Stomach (tissue), 9 donors: ENCODE results near the gene CDK12. TPM values are rescaled to one million over a fixed set of nuclear protein-coding genes. Genes with fewer than 3 reads are reported as not detected.

Experiments used
- DNase-seq, 2 donors: peaks; one replicate each; pipeline versions ENCODE4 v3.0.0 to v3.0.0-alpha.2; 2013 to 2019
- H3K27ac ChIP-seq, 5 donors: fragments of 200-600 bp in 4 of 5; sonication (generic) in 4 of 5; one replicate each; pipeline ENCODE4 v1.5.1; 2013 to 2019; ENCODE audit warnings: mild to moderate bottlenecking in 1 of 5, moderate library complexity in 1 of 5
- H3K27me3 ChIP-seq, 3 donors: fragments of 200-600 bp; sonication (generic); one replicate each; pipeline ENCODE4 v1.5.1; 2017 to 2019; ENCODE audit warnings: mixed run types in 1 of 3
- H3K36me3 ChIP-seq, 4 donors: fragments of 200-600 bp; sonication (generic); 1 replicate in 3 of 4; 2 replicates in 1 of 4; pipeline ENCODE4 v1.5.1; 2016 to 2019
- H3K4me1 ChIP-seq, 4 donors: fragments of 200-600 bp; sonication (generic); one replicate each; pipeline ENCODE4 v1.5.1; 2016 to 2019
- H3K4me3 ChIP-seq, 4 donors: fragments of 200-600 bp; sonication (generic) in 3 of 4; one replicate each; pipeline ENCODE4 v1.5.1; 2016 to 2019; ENCODE audit warnings: mild to moderate bottlenecking in 1 of 4
- H3K9me3 ChIP-seq, 4 donors: fragments of 200-600 bp; sonication (generic); one replicate each; pipeline ENCODE4 v1.5.1; 2016 to 2019
- EP300 ChIP-seq: sonication (generic); formaldehyde crosslinking; IDR thresholded peaks from one replicate; pipeline ENCODE4 v1.6.1; 2017; ENCODE audit warnings: antibody characterized with exemption
- POLR2A ChIP-seq, 4 donors: fragments of 450-650 bp; IDR thresholded peaks; one replicate each; pipeline ENCODE4 v1.6.1; 2016; ENCODE audit warnings: antibody characterized with exemption in 4 of 4, control low read depth in 2 of 4, mild to moderate bottlenecking in 1 of 4, moderate library complexity in 1 of 4
- POLR2AphosphoS5 ChIP-seq, 3 donors: sonication (generic); formaldehyde crosslinking; IDR thresholded peaks; one replicate each; pipeline ENCODE4 v1.6.1; 2016; ENCODE audit warnings: antibody characterized with exemption in 3 of 3
- WGBS, 5 donors: extraction: QIAGEN DNeasy Blood & Tissue Kit in 3 of 5; methylation state at CpG; one replicate each; pipeline versions ENCODE4 v1.1.5 to v1.1.7; 2013 to 2018; 5-methylcytosine and 5-hydroxymethylcytosine counted together
- intact Hi-C: fragments of 100-400 bp; cut with DNase I; formaldehyde crosslinking; loops from one replicate; pipeline ENCODE4 v1.15.1; 2023; ENCODE audit warnings: low total_unique reads
- polyA plus RNA-seq, 3 donors: library from polyadenylated mRNA; stranded (reverse); fragments of 200-250 nt; gene quantifications; one replicate each; pipeline ENCODE4 v1.2.3, GENCODE V29; 2013
- total RNA-seq, 5 donors: library from RNA; depleted of rRNA; stranded (reverse); fragments of >200 nt; gene quantifications; one replicate each; pipeline versions ENCODE4 v1.1.0 to v1.2.3, GENCODE V29; 2014 to 2016
- TF ChIP-seq, protein P1 (sequence below), 7 experiments: fragments of 450-650 bp in 4 of 7; fragments of 200-600 bp in 3 of 7; sonication (generic) in 3 of 7; IDR thresholded peaks; one replicate each; pipeline ENCODE4 v1.5.1; 2016 to 2019; ENCODE audit warnings: antibody characterized with exemption in 7 of 7, control low read depth in 2 of 7, mild to moderate bottlenecking in 1 of 7
- donor health status: healthy with polysubstance abuse.
- donor health status: Bipolar disorder and iron deficiency.
- donor health status: healthy.

The CDK12 gene
- total and polyA plus RNA-seq, 8 donors: 5.1 to 66.5 (median 33.5) TPM

DNA sequence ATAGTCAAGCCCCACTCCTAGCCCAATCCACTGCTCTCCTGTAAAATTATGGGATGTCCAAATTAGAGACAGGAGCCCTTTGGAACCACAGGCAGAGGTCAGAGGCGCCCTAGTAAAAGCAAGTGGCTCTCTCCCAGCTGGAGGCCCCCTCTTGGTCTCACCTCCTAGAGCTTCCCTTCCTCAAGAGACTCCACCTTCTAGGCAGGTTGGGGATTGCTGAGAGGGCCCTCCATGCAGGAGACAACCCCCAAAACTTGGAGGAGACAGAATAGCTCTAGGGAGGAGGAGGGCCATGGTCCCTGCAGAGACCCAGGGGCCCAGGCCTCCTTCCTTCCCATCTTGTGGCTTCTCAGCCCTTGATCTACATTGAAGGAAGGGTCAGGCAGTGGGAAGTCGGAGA is 117.0 kb downstream of the CDK12 start:
- Histone ChIP-seq H3K9me3 (no peaks in the 10 kb centered on the region), H3K4me1 (peaks cover 6 to 12% (median 9%) of the 10 kb centered on the region in 4 donors), H3K36me3 (no peaks in the 10 kb centered on the region), H3K4me3 (no peak overlapping the region), H3K27me3 (peaks cover 0 to 37% (median 0%) of the 10 kb centered on the region in 3 donors), H3K27ac (no peak overlapping the region)
- TF ChIP-seq POLR2A (IDR thresholded peaks at IDR 0.05): no peak
- TF ChIP-seq, protein P1, sequence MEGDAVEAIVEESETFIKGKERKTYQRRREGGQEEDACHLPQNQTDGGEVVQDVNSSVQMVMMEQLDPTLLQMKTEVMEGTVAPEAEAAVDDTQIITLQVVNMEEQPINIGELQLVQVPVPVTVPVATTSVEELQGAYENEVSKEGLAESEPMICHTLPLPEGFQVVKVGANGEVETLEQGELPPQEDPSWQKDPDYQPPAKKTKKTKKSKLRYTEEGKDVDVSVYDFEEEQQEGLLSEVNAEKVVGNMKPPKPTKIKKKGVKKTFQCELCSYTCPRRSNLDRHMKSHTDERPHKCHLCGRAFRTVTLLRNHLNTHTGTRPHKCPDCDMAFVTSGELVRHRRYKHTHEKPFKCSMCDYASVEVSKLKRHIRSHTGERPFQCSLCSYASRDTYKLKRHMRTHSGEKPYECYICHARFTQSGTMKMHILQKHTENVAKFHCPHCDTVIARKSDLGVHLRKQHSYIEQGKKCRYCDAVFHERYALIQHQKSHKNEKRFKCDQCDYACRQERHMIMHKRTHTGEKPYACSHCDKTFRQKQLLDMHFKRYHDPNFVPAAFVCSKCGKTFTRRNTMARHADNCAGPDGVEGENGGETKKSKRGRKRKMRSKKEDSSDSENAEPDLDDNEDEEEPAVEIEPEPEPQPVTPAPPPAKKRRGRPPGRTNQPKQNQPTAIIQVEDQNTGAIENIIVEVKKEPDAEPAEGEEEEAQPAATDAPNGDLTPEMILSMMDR (IDR thresholded peaks at IDR 0.05): no peak
- TF ChIP-seq POLR2AphosphoS5 (IDR thresholded peaks at IDR 0.05): no peak
- TF ChIP-seq EP300: no peak
- WGBS, 5 donors: 84 to 94% (median 87%) methylated on average over 2 of the region's 2 CpGs
- DNase-seq: no peak
- intact Hi-C loops: no loop called here

DNA sequence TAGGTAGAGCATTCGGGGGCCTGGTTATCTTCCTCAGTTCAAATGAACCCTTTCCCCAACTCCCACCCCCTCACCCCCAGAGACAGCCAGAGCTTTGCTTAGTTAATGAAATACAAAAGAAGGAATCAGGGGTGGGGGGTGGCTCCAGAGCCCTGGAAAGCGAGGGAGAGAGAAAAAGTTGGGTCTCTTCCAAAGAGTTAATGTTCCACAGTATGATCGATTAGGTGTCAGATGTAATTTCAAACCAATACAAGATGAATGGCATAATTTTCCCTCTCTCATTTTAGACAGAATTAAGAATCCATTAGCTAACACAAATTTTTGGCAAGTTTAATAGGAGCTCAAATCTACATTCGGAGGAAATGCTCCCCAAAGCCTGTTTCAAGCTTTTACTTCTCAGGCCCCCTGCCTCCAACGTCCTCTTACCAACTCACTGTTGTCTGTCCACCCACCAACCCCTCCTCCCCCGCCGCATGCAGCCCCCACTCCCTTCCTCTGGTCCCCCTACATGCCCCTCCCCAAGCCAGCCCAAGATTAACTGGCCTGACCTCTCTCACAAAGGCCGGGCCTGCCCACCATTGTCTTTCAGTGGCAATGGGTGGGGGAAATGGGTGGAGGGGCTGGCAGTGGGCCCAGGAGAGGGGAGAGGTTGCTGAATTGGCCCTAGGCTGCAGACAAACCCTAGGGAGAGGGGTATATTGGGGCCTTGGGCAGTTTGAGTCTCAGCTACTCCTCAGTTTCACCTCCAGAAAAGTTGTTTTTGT is 118.2 kb downstream of the CDK12 start:
- Histone ChIP-seq H3K27me3 (peaks cover 0 to 37% (median 0%) of the 10 kb centered on the region in 3 donors), H3K9me3 (no peaks in the 10 kb centered on the region), H3K4me1 (peaks cover 0 to 2% (median 0%) of the 10 kb centered on the region in 4 donors), H3K36me3 (no peaks in the 10 kb centered on the region), H3K4me3 (no peak overlapping the region), H3K27ac (no peak overlapping the region)
- peak in 1 of 2 donors; percentile 59 for DNase-seq
- TF ChIP-seq, protein P1 (IDR thresholded peaks at IDR 0.05): no peak
- no peak for TF ChIP-seq POLR2AphosphoS5 (IDR thresholded peaks at IDR 0.05)
- no peak for TF ChIP-seq EP300
- TF ChIP-seq POLR2A (IDR thresholded peaks at IDR 0.05): no peak
- intact Hi-C loops: no loop called here
- WGBS, 5 donors: 33 to 48% (median 43%) methylated on average over 8 of the region's 8 CpGs

DNA sequence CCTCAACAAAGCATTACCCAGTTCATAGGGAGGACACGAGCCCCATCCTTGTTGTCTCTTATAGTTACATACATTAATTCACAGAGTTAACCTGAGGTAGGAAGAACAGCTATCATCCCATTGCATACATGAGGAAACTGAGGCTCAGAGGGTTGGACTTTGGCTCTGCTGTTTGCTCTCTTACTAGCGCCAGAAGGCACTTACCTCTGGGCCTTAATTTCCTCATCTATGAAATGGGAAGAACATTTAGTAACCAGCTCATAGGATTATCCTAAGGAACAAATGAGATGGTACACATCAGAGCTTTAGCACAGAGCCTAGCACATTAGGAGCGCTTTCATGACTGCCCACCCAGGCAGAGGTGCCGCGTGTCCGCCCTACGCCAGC is 118.8 kb downstream of the CDK12 start:
- no peak for TF ChIP-seq EP300
- TF ChIP-seq POLR2A (IDR thresholded peaks at IDR 0.05): no peak
- 80 to 89% (median 85%) methylated on average over 7 of the region's 7 CpGs for WGBS, 5 donors
- H3K27me3 ChIP-seq: peaks cover 0 to 37% (median 0%) of the 10 kb centered on the region in 3 donors
- H3K36me3 ChIP-seq: no peaks in the 10 kb centered on the region
- no peak overlapping the region for H3K27ac ChIP-seq
- no peak overlapping the region for H3K4me3 ChIP-seq
- H3K9me3 ChIP-seq: no peaks in the 10 kb centered on the region
- H3K4me1 ChIP-seq: no peaks in the 10 kb centered on the region
- intact Hi-C loops: no loop called here
- no peak for DNase-seq

DNA sequence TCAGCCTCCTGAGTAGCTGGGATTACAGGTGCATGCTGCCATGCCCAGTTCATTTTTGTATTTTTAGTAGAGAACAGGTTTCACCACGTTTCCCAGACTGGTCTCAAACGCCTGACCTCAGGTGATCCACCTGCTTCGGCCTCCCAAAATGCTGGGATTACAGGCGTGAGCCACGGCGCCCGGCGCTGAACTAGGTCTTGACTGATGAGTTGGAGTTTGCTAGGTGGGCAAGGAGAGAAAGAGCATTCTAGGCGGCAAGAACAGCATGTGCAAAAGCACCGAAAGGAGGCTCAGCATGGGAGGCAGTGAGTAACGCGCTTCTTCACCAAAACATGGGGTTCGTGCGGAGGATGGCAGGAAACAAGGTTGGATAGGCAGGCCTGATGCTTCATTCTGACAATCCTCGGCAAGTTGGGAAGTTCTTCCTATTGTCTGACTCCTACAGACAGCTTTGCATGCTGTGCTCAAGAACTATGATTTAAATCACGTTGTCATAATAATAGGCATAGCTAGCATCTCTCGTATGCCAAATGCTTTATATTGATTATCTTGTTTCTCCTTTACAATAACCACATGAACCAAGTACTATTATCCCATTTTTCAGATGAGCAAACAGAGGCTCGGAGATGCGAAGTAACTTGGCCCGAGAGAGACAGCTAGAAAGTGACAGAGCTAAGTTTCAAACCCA is 119.9 kb downstream of the CDK12 start:
- Histone ChIP-seq H3K4me3 (no peak overlapping the region), H3K4me1 (no peaks in the 10 kb centered on the region), H3K27ac (no peak overlapping the region), H3K9me3 (no peaks in the 10 kb centered on the region), H3K36me3 (no peaks in the 10 kb centered on the region), H3K27me3 (peaks cover 0 to 41% (median 0%) of the 10 kb centered on the region in 3 donors)
- WGBS, 5 donors: 86 to 90% (median 87%) methylated on average over 20 of the region's 20 CpGs
- intact Hi-C loops: no loop called here
- DNase-seq: no peak
- TF ChIP-seq POLR2AphosphoS5 (IDR thresholded peaks at IDR 0.05) (no peak), POLR2A (IDR thresholded peaks at IDR 0.05) (no peak), EP300 (no peak)
- TF ChIP-seq, protein P1 (IDR thresholded peaks at IDR 0.05): no peak
